ENCODE data around the gene SCIN. TPM values are rescaled to one million over a fixed set of nuclear protein-coding genes. Genes with fewer than 3 reads are reported as not detected.
"Not testable (repeated sequence)": the region's sequence is repeated elsewhere in the genome, so short reads cannot be mapped to it uniquely, and the experiment has no call there.

Gene SCIN
- total and polyA plus RNA-seq, 2 of the 8 experiments (the other 6 are each of a cell fraction or from before 2014, with no cell fraction given): 0.47 to 1.9 TPM

DNA sequence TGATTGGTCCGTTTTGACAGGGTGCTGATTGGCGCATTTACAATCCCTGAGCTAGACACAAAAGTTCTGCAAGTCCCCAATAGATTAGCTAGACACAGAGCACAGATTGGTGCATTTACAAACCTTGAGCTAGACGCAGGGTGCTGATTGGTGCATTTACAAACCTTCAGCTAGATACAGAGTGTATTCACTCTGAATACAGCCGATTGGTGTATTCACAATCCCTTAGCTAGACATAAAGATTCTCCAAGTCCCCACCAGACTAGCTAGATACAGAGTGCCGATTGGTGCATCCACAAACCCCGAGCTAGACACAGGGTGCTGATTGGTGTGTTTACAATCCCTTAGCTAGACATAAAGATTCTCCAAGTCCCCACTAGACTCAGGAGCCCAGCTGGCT lies 14.8 kb upstream of the SCIN start:
- not testable (repeated sequence) for H3K23ac ChIP-seq (ENCODE audit: insufficient read length); H3K18ac ChIP-seq (ENCODE audit: extremely low read depth, low read length); H4K20me1 ChIP-seq (replicated peaks in 1 of 2; ENCODE audit: control insufficient read depth in 1 of 2, insufficient read depth in 2 of 2, low read length in 2 of 2); H3K23me2 ChIP-seq (ENCODE audit: low read depth, low read length); H3K27me3 ChIP-seq (replicated peaks in 1 of 4; ENCODE audit: control insufficient read depth in 3 of 4, extremely low read depth in 1 of 4, insufficient read depth in 3 of 4, low read length in 3 of 4); H4K5ac ChIP-seq (ENCODE audit: insufficient read length, low read depth, low read length); H2AFZ ChIP-seq (ENCODE audit: low read length); H3K4me1 ChIP-seq (replicated peaks in 1 of 4; ENCODE audit: control insufficient read depth in 3 of 4, insufficient read depth in 4 of 4, low read length in 3 of 4); H4K91ac ChIP-seq (replicated peaks; ENCODE audit: insufficient read length, low read length); H2BK120ac ChIP-seq (replicated peaks; ENCODE audit: low read depth, low read length); H3K36me3 ChIP-seq (ENCODE audit: control insufficient read depth in 2 of 4, insufficient read depth in 4 of 4, low read length in 3 of 4); H3K79me1 ChIP-seq (ENCODE audit: low read depth, low read length); H3K4me2 ChIP-seq (ENCODE audit: insufficient read depth in 1 of 2, low read depth in 2 of 2, low read length in 2 of 2); H3K56ac ChIP-seq (replicated peaks; ENCODE audit: insufficient read length, low read depth, low read length); H3K79me2 ChIP-seq (ENCODE audit: control insufficient read depth in 1 of 2, insufficient read depth in 2 of 2, low read length in 2 of 2); H3K9ac ChIP-seq (replicated peaks in 1 of 4; ENCODE audit: extremely low read depth in 1 of 4, low read depth in 3 of 4, low read length in 3 of 4); H2BK5ac ChIP-seq (ENCODE audit: low read depth, low read length); H2AK5ac ChIP-seq (ENCODE audit: low read depth, low read length); H3K27ac ChIP-seq (ENCODE audit: low read depth, low read length); FAIRE-seq; H3K4me3 ChIP-seq (ENCODE audit: extremely low read depth in 1 of 4, insufficient read depth in 2 of 4, low read depth in 3 of 4, low read length in 4 of 4); H3K9me3 ChIP-seq (ENCODE audit: insufficient read depth in 2 of 2, low read depth in 1 of 2, low read length in 1 of 2); H3K14ac ChIP-seq (ENCODE audit: insufficient read length); H3K4ac ChIP-seq (replicated peaks; ENCODE audit: insufficient read length, low read depth, low read length); H2BK12ac ChIP-seq (ENCODE audit: low read depth, low read length); H4K8ac ChIP-seq (ENCODE audit: extremely low read depth, insufficient read depth, low read length); H2BK20ac ChIP-seq (ENCODE audit: low read length); DNase-seq (ENCODE audit: low read depth in 1 of 2, low spot score in 2 of 2); H2BK15ac ChIP-seq (ENCODE audit: low read length)
- 94% methylated on average over 6 of the region's 6 CpGs; no CpG with 5 or more reads in 1 of the 2 experiments for whole genome bisulfite sequencing, 2 experiments (ENCODE audit: extremely low coverage in 1 of 2, insufficient coverage in 1 of 2, insufficient read length in 1 of 2, insufficient replicate concordance in 2 of 2, low coverage in 1 of 2, low lambda C conversion rate in 2 of 2, missing lambda C conversion rate in 1 of 2)
- POLR2A ChIA-PET (ENCODE audit: partially characterized antibody): interaction anchor here (0.6 to 0.8 kb wide), 2 partner anchors 15 to 1367 kb away, joined by 3 to 4 read pairs; partner anchors contain the start of gene SCIN
- CTCF ChIA-PET (ENCODE audit: partially characterized antibody): interaction anchor here (0.7 to 1.1 kb wide), 3 partner anchors 24 to 121 kb away, joined by 3 read pairs; no protein-coding TSS in a partner anchor
